GM21825 (cell line): ENCODE measurements around the gene TCTN3.
"Not testable (repeated sequence)": the region's sequence is repeated elsewhere in the genome, so short reads cannot be mapped to it uniquely, and the experiment has no call there.

ENCODE experiments used
- ATAC-seq: cut with Tn5 transposase; IDR thresholded peaks from one replicate; pipeline ENCODE4 v1.9.1; 2021; ENCODE audit warnings: mild to moderate bottlenecking, moderate library complexity; ENCODE audit not compliant: unreplicated experiment

The TCTN3 gene

DNA sequence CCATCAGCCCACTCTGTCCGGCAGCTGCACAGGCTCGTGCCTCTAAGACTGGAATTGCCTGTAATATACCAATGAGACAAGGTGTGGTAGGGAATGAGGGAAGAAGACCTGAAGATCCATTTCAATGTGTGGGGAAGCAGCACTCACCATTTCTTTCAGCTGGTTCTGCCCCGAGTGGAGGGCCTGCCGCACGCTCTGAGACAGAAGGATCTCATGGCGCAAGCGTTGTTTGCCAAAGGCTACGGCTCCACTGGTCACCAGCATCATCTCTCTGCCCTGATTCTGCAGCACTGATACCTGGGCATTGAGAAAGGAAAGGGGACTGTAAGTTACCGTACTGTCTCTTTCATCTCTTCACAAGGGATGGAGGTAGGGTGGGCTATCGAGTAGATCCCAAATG lies 56.6 kb downstream of the TCTN3 start:
- no peak for ATAC-seq

DNA sequence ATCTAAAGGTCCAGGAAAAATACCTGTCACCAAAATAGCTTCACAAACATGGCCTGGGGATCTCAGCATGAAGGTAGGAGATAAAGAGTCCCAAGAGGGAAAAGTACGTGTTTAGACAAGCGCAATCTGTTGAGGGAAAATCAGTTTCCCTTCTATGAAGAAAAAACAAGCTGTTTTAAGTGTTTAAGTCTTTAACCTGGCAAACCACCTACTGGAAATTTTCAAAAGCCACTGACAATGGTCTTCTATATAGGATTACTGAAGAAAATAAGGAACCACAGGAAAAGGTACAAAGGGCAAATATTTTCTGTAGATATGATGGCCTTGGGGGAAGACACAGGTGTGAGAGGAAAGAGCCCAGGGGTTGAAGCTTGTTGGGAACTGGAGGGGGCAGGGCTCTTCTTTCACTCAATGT lies 58.4 kb downstream of the TCTN3 start:
- no peak for ATAC-seq

DNA sequence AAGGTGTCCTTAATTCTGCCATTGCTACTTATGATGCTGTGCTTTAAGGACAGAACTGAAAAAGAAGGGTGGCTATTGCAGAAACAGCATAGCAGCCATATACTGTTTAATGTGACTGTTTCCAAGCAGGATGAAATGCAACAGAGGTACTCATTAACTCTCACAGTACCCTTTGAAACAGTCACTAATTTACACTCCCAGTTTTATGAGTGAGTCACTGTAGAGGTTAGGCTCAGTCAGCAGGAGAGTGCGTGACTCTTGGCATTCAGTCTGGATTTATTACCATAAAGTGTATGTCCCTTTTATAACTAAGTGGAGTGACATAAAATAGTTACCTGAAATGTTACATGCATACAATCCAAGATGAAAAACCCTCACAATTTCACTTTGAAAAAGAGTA lies 64.9 kb downstream of the TCTN3 start:
- ATAC-seq = no peak

DNA sequence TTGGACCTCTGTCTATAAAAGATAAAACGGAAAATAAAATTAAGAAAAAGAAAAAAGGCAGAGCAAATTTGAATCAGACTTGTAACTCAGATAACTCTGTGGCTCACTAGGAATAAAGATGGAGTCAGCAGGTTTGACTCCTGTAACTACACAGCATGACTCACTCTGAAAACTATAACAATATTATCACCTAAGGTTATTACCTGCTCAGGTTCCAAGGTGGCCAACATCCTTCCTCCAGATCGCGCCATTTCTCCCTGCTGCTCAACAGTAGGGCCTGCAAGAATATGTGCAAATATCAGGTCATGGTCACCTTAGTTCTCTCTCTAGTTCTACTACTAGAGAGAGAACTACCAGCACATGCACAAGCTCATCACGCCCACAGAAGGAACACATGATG lies 67.2 kb downstream of the TCTN3 start:
- no peak for ATAC-seq

DNA sequence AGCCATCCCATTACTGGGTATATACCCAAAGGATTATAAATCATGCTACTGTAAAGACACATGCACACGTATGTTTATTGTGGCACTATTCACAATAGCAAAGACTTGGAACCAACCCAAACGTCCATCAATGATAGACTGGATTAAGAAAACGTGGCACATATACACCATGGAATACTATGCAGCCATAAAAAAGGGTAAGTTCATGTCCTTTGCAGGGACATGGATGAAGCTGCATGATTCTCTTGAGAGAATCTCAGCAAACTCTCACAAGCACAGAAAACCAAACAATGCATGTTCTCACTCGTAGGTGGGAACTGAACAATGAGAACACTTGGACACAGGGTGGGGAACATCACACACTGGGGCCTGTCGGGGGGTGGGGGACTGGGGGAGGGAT lies 73.3 kb downstream of the TCTN3 start:
- ATAC-seq = not testable (repeated sequence)

DNA sequence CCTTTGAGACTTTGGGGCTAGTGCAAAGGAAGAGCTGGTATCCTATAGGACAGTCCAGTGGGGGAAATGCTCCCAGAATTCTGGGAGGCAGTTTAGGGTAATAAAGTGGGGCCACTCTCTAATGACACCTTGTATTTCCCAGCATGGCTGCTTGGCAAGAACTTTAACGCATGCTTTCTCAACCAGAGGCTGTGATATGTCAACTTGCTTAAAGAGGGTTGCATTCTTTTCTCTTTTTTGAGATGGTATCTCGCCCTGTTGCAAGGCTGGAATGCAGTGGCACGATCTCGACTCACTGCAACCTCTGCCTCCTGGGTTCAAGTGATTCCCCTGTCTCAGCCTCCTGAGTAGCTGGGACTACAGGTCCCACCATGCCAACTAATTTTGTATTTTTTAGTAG lies 75.6 kb downstream of the TCTN3 start:
- no peak for ATAC-seq

DNA sequence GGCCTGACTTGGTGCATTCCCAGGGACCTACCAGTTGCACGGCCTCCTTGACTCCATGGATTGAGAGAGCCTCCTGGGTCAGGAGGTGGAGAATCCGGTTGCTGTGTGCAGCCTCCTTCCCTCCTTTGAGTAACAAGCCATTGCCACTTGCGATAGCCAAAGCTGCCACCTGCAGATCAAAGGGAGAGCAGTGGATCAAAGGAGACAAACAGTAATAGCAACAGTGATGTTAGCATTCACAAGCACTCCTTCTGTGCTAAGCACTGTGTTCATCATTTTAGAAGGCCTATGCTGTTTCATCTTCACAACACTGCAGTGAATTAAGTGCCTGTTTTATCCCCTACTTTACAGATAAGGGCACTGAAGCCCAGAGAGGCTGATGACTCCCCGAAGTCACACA lies 77.3 kb downstream of the TCTN3 start:
- ATAC-seq = no peak
